ENCODE results near the gene TXNDC17. TPM values are rescaled to one million over a fixed set of nuclear protein-coding genes. Genes with fewer than 3 reads are reported as not detected.
A peak's percentile ranks its signal among the peaks of the same experiment; 100 is the strongest.
"Not testable (repeated sequence)": the region's sequence is repeated elsewhere in the genome, so short reads cannot be mapped to it uniquely, and the experiment has no call there.

Gene TXNDC17
- total RNA-seq, 1 experiment from 2014 or later, result 151 TPM

GRCh38 chr17:6657633-6658287, 16.9 kb downstream of the TXNDC17 start:
- ATAC-seq, result no peak
- no peak overlapping the region for H3K27ac Mint-ChIP-seq
- peaks cover 65% of the 10 kb centered on the region for H3K27me3 Mint-ChIP-seq (ENCODE audit: low read depth)
- peak overlapping the region; percentile 73 for H3K4me3 Mint-ChIP-seq
- H3K9me3 Mint-ChIP-seq, result no peaks in the 10 kb centered on the region
- no peaks in the 10 kb centered on the region for H3K36me3 Mint-ChIP-seq
- CTCF ChIA-PET, result interaction anchor here (0.8 to 1.5 kb wide), 6 partner anchors 8 to 253 kb away, joined by 3 to 9 read pairs (median 5); partner anchors contain the start of gene SLC13A5
- POLR2A ChIA-PET, result interaction anchor here (0.6 kb wide), 1 partner anchor 269 kb away, joined by 3 read pairs; no protein-coding TSS in a partner anchor
- no peak for DNase-seq (ENCODE audit: low spot score)
- TF ChIP-seq, protein P1, sequence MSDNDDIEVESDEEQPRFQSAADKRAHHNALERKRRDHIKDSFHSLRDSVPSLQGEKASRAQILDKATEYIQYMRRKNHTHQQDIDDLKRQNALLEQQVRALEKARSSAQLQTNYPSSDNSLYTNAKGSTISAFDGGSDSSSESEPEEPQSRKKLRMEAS (CRISPR knock-in tag; IDR thresholded peaks at IDR 0.05), result peak; percentile 26; the same call in 1 of the 2 replicates
- no peak for TF ChIP-seq ZBTB21 (CRISPR knock-in tag; IDR thresholded peaks at IDR 0.05; ENCODE audit: borderline replicate concordance)
- H3K4me1 Mint-ChIP-seq, result peaks cover 32% of the 10 kb centered on the region

- peaks cover 60% of the 10 kb centered on the region for H3K27me3 Mint-ChIP-seq (ENCODE audit: low read depth)
- H3K4me3 Mint-ChIP-seq, result peak overlapping the region; percentile 27; the same call in 1 of the 2 replicates
- peaks cover 25% of the 10 kb centered on the region for H3K4me1 Mint-ChIP-seq
- POLR2A ChIA-PET; ATAC-seq; CTCF ChIA-PET; H3K36me3 Mint-ChIP-seq; DNase-seq (ENCODE audit: low spot score); H3K9me3 Mint-ChIP-seq; H3K27ac Mint-ChIP-seq: not testable (repeated sequence)
These were observed 17.6 kb downstream of the TXNDC17 start for GRCh38 chr17:6658411-6658810.

DNA sequence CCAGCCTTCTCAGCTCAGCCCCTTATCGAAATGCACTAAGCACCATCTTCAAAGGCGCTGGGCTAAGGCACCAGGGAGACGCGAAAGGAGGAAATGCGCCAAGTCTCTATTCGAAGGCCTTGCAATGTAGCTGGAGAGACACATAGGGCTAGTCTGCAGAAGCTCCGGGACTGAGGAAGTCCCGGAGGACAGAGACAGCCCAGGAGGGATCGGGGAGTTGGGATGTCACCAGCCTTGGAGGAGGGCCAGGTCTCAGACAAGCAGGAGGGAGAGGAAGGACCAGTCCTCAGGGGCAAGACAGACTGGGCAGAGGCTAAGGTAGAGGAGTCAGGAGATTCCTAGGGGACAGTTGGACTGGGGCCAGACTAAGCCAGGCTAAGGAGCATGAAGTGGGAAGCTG, 19.2 kb downstream of the TXNDC17 start:
- no peak overlapping the region for H3K27ac Mint-ChIP-seq
- DNase-seq (ENCODE audit: low spot score), result no peak
- peaks cover 14% of the 10 kb centered on the region for H3K4me1 Mint-ChIP-seq
- H3K36me3 Mint-ChIP-seq, result no peaks in the 10 kb centered on the region
- POLR2A ChIA-PET, result no interaction called here
- TF ChIP-seq OVOL2 (CRISPR knock-in tag; IDR thresholded peaks at IDR 0.05; ENCODE audit: borderline replicate concordance), result no peak
- TF ChIP-seq, protein P2, sequence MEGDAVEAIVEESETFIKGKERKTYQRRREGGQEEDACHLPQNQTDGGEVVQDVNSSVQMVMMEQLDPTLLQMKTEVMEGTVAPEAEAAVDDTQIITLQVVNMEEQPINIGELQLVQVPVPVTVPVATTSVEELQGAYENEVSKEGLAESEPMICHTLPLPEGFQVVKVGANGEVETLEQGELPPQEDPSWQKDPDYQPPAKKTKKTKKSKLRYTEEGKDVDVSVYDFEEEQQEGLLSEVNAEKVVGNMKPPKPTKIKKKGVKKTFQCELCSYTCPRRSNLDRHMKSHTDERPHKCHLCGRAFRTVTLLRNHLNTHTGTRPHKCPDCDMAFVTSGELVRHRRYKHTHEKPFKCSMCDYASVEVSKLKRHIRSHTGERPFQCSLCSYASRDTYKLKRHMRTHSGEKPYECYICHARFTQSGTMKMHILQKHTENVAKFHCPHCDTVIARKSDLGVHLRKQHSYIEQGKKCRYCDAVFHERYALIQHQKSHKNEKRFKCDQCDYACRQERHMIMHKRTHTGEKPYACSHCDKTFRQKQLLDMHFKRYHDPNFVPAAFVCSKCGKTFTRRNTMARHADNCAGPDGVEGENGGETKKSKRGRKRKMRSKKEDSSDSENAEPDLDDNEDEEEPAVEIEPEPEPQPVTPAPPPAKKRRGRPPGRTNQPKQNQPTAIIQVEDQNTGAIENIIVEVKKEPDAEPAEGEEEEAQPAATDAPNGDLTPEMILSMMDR (IDR thresholded peaks at IDR 0.05), result no peak
- no peak for TF ChIP-seq ATF2 (CRISPR knock-in tag; IDR thresholded peaks at IDR 0.05; ENCODE audit: borderline replicate concordance, low read depth)
- no peak for TF ChIP-seq FOXK1 (CRISPR knock-in tag; IDR thresholded peaks at IDR 0.05)
- TF ChIP-seq, protein P3, sequence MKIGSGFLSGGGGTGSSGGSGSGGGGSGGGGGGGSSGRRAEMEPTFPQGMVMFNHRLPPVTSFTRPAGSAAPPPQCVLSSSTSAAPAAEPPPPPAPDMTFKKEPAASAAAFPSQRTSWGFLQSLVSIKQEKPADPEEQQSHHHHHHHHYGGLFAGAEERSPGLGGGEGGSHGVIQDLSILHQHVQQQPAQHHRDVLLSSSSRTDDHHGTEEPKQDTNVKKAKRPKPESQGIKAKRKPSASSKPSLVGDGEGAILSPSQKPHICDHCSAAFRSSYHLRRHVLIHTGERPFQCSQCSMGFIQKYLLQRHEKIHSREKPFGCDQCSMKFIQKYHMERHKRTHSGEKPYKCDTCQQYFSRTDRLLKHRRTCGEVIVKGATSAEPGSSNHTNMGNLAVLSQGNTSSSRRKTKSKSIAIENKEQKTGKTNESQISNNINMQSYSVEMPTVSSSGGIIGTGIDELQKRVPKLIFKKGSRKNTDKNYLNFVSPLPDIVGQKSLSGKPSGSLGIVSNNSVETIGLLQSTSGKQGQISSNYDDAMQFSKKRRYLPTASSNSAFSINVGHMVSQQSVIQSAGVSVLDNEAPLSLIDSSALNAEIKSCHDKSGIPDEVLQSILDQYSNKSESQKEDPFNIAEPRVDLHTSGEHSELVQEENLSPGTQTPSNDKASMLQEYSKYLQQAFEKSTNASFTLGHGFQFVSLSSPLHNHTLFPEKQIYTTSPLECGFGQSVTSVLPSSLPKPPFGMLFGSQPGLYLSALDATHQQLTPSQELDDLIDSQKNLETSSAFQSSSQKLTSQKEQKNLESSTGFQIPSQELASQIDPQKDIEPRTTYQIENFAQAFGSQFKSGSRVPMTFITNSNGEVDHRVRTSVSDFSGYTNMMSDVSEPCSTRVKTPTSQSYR (CRISPR knock-in tag; IDR thresholded peaks at IDR 0.05), result no peak
- no peak for TF ChIP-seq ELF4 (CRISPR knock-in tag; IDR thresholded peaks at IDR 0.05; ENCODE audit: low read depth)
- H3K9me3 Mint-ChIP-seq, result no peaks in the 10 kb centered on the region
- no peak overlapping the region for H3K4me3 Mint-ChIP-seq
- peaks cover 55% of the 10 kb centered on the region for H3K27me3 Mint-ChIP-seq (ENCODE audit: low read depth)
- no peak for ATAC-seq
- CTCF ChIA-PET, result interaction anchor here (1.6 kb wide), 1 partner anchor 234 kb away, joined by 8 read pairs; no protein-coding TSS in a partner anchor

DNA sequence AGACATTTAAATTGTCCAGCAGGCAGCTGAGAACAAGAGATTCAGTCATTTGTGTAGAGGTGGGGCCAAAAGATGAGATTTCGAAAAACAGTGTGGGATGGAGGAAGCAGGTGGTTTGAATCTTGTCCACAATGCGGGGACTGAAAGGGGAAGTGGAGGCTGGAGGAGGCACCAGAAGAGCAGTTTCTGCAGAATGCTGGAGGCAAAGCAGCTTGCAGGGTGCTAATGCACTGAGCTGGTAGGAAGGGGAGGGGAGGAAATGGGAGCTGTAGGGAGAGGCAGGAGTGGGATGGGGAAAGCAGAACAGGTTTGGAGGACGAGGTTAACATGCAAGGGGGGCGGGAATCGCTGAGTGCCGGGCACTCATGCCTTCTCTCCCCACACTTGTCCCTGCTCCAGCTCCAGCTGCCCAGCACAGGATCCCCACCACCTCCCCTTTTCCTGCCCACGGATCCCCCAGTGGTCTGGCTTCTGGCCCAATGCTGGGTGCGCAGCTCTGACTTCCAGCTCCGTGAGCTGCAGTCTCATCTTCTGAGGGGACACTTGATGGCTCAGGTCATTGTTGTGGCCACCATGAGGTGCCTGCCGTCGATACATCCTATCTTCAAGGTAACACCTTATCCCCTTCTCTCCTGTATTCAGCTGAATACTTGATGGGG, 20.1 kb downstream of the TXNDC17 start:
- H3K27me3 Mint-ChIP-seq (ENCODE audit: low read depth), result peaks cover 56% of the 10 kb centered on the region
- no peak for ATAC-seq
- no peaks in the 10 kb centered on the region for H3K9me3 Mint-ChIP-seq
- no peak for DNase-seq (ENCODE audit: low spot score)
- H3K4me1 Mint-ChIP-seq, result peaks cover 11% of the 10 kb centered on the region
- no peaks in the 10 kb centered on the region for H3K36me3 Mint-ChIP-seq
- POLR2A ChIA-PET, result no interaction called here
- no peak overlapping the region for H3K4me3 Mint-ChIP-seq
- H3K27ac Mint-ChIP-seq, result no peak overlapping the region
- CTCF ChIA-PET, result interaction anchor here (0.5 to 1.6 kb wide), 4 partner anchors 182 to 433 kb away, joined by 3 to 8 read pairs (median 3); no protein-coding TSS in a partner anchor
- TF ChIP-seq NR1H2 (CRISPR knock-in tag; IDR thresholded peaks at IDR 0.05), result no peak
- no peak for TF ChIP-seq NFYB (CRISPR knock-in tag; conservative IDR thresholded peaks at IDR 0.05; ENCODE audit: low read depth)
- TF ChIP-seq, protein P3 (CRISPR knock-in tag; IDR thresholded peaks at IDR 0.05), result no peak
- TF ChIP-seq, protein P4, sequence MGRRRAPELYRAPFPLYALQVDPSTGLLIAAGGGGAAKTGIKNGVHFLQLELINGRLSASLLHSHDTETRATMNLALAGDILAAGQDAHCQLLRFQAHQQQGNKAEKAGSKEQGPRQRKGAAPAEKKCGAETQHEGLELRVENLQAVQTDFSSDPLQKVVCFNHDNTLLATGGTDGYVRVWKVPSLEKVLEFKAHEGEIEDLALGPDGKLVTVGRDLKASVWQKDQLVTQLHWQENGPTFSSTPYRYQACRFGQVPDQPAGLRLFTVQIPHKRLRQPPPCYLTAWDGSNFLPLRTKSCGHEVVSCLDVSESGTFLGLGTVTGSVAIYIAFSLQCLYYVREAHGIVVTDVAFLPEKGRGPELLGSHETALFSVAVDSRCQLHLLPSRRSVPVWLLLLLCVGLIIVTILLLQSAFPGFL (CRISPR knock-in tag; IDR thresholded peaks at IDR 0.05; ENCODE audit: borderline replicate concordance), result no peak
- TF ChIP-seq ATF1 (CRISPR knock-in tag; IDR thresholded peaks at IDR 0.05), result no peak
- no peak for TF ChIP-seq ZNF219 (CRISPR knock-in tag; IDR thresholded peaks at IDR 0.05; ENCODE audit: borderline replicate concordance)
- TF ChIP-seq, protein P5, sequence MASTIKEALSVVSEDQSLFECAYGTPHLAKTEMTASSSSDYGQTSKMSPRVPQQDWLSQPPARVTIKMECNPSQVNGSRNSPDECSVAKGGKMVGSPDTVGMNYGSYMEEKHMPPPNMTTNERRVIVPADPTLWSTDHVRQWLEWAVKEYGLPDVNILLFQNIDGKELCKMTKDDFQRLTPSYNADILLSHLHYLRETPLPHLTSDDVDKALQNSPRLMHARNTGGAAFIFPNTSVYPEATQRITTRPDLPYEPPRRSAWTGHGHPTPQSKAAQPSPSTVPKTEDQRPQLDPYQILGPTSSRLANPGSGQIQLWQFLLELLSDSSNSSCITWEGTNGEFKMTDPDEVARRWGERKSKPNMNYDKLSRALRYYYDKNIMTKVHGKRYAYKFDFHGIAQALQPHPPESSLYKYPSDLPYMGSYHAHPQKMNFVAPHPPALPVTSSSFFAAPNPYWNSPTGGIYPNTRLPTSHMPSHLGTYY (CRISPR knock-in tag; IDR thresholded peaks at IDR 0.05), result no peak
